Mammary epithelial cell (primary cell): Measurements from ENCODE around the gene KCNAB3.

Experiments
- CTCF ChIP-seq, 2 donors: IDR thresholded peaks in 1 of 2; conservative IDR thresholded peaks in 1 of 2; 2 replicates each; pipeline ENCODE4 v1.5.1; 2011 to 2012; ENCODE audit warnings: inconsistent platforms in 2 of 2, low read length in 2 of 2, mild to moderate bottlenecking in 2 of 2, control low read depth in 1 of 2, low read depth in 1 of 2; ENCODE audit not compliant: insufficient read depth in 1 of 2; ENCODE audit errors: extremely low read depth in 1 of 2
- EZH2 ChIP-seq: IDR thresholded peaks from 2 replicates; pipeline ENCODE4 v1.6.1; 2012; ENCODE audit warnings: low read length, inconsistent platforms, borderline replicate concordance

DNA sequence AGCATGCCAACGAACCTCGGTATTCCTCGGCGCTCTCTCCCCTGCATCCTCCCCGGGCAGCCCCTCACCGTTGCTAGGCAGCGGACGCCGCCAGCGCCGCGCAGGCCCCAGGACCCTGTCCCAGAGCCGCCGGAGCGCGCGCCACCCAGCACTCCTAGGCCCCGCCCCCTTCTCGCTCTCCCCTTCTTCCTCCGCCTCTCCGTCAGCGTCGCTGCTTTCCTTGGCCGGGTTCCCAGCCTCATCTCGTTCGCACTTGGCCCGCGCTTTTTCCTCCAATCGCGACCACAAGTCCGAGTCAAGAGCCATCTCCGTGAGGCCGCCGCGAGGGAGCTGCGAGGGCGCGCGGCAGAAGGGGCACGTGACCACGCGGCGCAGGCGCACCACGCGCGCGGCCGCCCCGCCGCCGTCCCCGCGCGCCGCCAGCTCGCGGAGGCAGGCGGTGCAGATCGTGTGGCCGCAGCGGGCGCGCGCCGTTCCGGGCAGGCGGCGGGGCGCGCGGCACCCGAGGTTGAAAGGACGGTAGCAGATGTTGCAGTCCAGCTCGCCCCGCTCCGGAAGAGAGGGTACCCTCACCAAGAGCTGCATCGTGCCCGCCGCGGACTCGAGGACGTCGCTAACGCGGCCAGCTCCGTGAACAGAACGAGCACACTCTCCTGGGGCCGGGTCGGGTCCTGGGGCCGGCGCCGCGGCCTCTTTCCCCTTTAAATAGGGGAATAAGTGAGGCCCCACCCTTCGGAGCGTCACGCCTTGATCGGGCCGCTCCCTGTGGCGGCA lies 13.9 kb downstream of the KCNAB3 start, which contains the start of gene RNF227:
- TF ChIP-seq CTCF (conservative IDR thresholded peaks at IDR 0.05 in 1 of 2, IDR thresholded peaks at IDR 0.05 in 1 of 2; ENCODE audit: extremely low read depth in 1 of 2, insufficient read depth in 1 of 2, low read depth in 1 of 2, low read length in 2 of 2) (no peak), EZH2 (no peak)
